ENCODE results near the gene NOMO2.
"Not testable (repeated sequence)": the region's sequence is repeated elsewhere in the genome, so short reads cannot be mapped to it uniquely, and the experiment has no call there.

Gene NOMO2

GRCh38 chr16:18561727-18562314 lies at the start of gene NOMO2:
Gene NOMO2 (minus strand): TSS chr16:18562097. CDS start chr16:18562040, 57 bp downstream.
- DNase-seq (ENCODE audit: low read depth in 1 of 2, low spot score in 1 of 2), result peak; percentile 80 to 82

GRCh38 chr16:18610147-18610803 lies 48.4 kb upstream of the NOMO2 start:
- DNase-seq (ENCODE audit: low read depth in 1 of 2, low spot score in 1 of 2), result not testable (repeated sequence)

GRCh38 chr16:18608271-18608670 lies 46.4 kb upstream of the NOMO2 start:
- DNase-seq (ENCODE audit: low read depth in 1 of 2, low spot score in 1 of 2), result not testable (repeated sequence)

- not testable (repeated sequence) for DNase-seq (ENCODE audit: low read depth in 1 of 2, low spot score in 1 of 2)
Observed at GRCh38 chr16:18603572-18604246, 41.8 kb upstream of the NOMO2 start.

GRCh38 chr16:18598582-18598981 lies 36.7 kb upstream of the NOMO2 start:
- not testable (repeated sequence) for DNase-seq (ENCODE audit: low read depth in 1 of 2, low spot score in 1 of 2)

- DNase-seq (ENCODE audit: low read depth in 1 of 2, low spot score in 1 of 2), result not testable (repeated sequence)
Observed at GRCh38 chr16:18597734-18598133, 35.8 kb upstream of the NOMO2 start.

GRCh38 chr16:18597319-18597718 lies 35.4 kb upstream of the NOMO2 start:
- not testable (repeated sequence) for DNase-seq (ENCODE audit: low read depth in 1 of 2, low spot score in 1 of 2)

GRCh38 chr16:18595796-18596195 lies 33.9 kb upstream of the NOMO2 start:
- not testable (repeated sequence) for DNase-seq (ENCODE audit: low read depth in 1 of 2, low spot score in 1 of 2)

GRCh38 chr16:18594880-18595279 lies 33.0 kb upstream of the NOMO2 start:
- DNase-seq (ENCODE audit: low read depth in 1 of 2, low spot score in 1 of 2), result not testable (repeated sequence)

GRCh38 chr16:18593904-18594303 lies 32.0 kb upstream of the NOMO2 start:
- DNase-seq (ENCODE audit: low read depth in 1 of 2, low spot score in 1 of 2), result not testable (repeated sequence)

- not testable (repeated sequence) for DNase-seq (ENCODE audit: low read depth in 1 of 2, low spot score in 1 of 2)
Observed at GRCh38 chr16:18592982-18593381, 31.1 kb upstream of the NOMO2 start.

GRCh38 chr16:18591908-18592307 lies 30.0 kb upstream of the NOMO2 start:
- not testable (repeated sequence) for DNase-seq (ENCODE audit: low read depth in 1 of 2, low spot score in 1 of 2)

GRCh38 chr16:18591441-18591840 lies 29.5 kb upstream of the NOMO2 start:
- DNase-seq (ENCODE audit: low read depth in 1 of 2, low spot score in 1 of 2), result not testable (repeated sequence)

- not testable (repeated sequence) for DNase-seq (ENCODE audit: low read depth in 1 of 2, low spot score in 1 of 2)
Observed at GRCh38 chr16:18589806-18590205, 27.9 kb upstream of the NOMO2 start.

- not testable (repeated sequence) for DNase-seq (ENCODE audit: low read depth in 1 of 2, low spot score in 1 of 2)
Observed at GRCh38 chr16:18586560-18587540, 25.0 kb upstream of the NOMO2 start.

GRCh38 chr16:18585789-18586188 lies 23.9 kb upstream of the NOMO2 start:
- DNase-seq (ENCODE audit: low read depth in 1 of 2, low spot score in 1 of 2), result not testable (repeated sequence)

- no peak for DNase-seq (ENCODE audit: low read depth in 1 of 2, low spot score in 1 of 2)
Observed at GRCh38 chr16:18582902-18583301, 21.0 kb upstream of the NOMO2 start.

GRCh38 chr16:18580396-18580795 lies 18.5 kb upstream of the NOMO2 start:
- not testable (repeated sequence) for DNase-seq (ENCODE audit: low read depth in 1 of 2, low spot score in 1 of 2)

- DNase-seq (ENCODE audit: low read depth in 1 of 2, low spot score in 1 of 2), result not testable (repeated sequence)
Observed at GRCh38 chr16:18579261-18579660, 17.4 kb upstream of the NOMO2 start.

GRCh38 chr16:18577942-18578341 lies 16.0 kb upstream of the NOMO2 start:
- not testable (repeated sequence) for DNase-seq (ENCODE audit: low read depth in 1 of 2, low spot score in 1 of 2)

GRCh38 chr16:18575945-18576344 lies 14.0 kb upstream of the NOMO2 start:
- not testable (repeated sequence) for DNase-seq (ENCODE audit: low read depth in 1 of 2, low spot score in 1 of 2)
